ENCODE measurements around the gene PLEKHM3.

DNA sequence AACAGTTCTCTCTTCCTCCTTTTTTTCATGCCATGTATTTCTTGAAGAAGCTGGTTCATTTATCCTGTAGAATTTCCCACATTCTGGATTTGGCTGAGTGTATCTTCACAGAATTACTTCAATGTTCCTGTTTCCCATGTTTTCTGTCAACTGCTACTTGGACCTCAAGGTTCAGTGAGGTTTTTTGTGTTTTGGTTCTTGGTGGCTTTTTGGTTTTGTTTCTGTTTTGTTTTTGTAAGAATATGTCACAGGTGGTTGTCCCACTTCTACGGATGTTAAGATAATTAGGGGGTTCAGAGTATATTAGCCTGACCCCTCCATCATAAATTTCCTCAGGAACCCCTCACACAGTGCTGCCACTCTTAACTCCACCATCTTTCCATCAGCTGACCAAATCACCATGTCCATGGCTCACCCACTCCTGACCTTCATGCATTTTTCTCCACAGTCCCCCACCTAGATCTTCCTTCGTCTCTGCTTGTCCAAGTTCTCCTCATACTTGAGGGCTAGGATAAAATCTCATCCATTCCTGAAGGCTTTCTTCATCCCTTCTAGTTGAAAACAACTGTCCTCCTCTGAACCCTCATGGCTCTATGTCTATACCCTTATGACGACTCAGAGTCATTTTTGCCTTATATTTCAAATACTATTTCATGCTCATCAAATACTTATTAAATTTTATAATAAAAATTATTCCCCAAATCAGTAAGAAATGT lies 40.4 kb downstream of the PLEKHM3 start:
- TF ChIP-seq CTCF (conservative IDR thresholded peaks at IDR 0.05; ENCODE audit: low read depth, low read length) (no peak), EZH2 (IDR thresholded peaks at IDR 0.05; ENCODE audit: borderline replicate concordance, low read depth, low read length, poor library complexity, severe bottlenecking) (no peak)

Data from A673 (cell line).